ENCODE results near the gene CEP85.
"Not testable (repeated sequence)": the region's sequence is repeated elsewhere in the genome, so short reads cannot be mapped to it uniquely, and the experiment has no call there.

The CEP85 gene

GRCh38 chr1:26221094-26221493 is 12.9 kb upstream of the CEP85 start:
- Histone ChIP-seq H3K36me3 (replicated peaks; ENCODE audit: low read depth, low read length) (no peaks in the 10 kb centered on the region), H3K4me2 (ENCODE audit: low read length) (no peak overlapping the region), H3K79me2 (ENCODE audit: low read length) (no peaks in the 10 kb centered on the region), H3K9ac (ENCODE audit: low read length) (no peak overlapping the region), H2AFZ (ENCODE audit: low read depth, low read length) (no peak overlapping the region), H3K27me3 (ENCODE audit: low read depth, low read length) (no peaks in the 10 kb centered on the region), H4K20me1 (ENCODE audit: insufficient read depth, low read length) (no peaks in the 10 kb centered on the region), H3K4me3 (ENCODE audit: low read length) (no peak overlapping the region), H3K4me1 (ENCODE audit: low read length) (no peaks in the 10 kb centered on the region), H3K9me3 (ENCODE audit: insufficient read depth, low read length) (no peaks in the 10 kb centered on the region), H3K27ac (ENCODE audit: low read length) (no peak overlapping the region)
- TF ChIP-seq CTCF (IDR thresholded peaks at IDR 0.05; ENCODE audit: low read depth, low read length) = no peak

- TF ChIP-seq EZH2phosphoT487 (IDR thresholded peaks at IDR 0.05; ENCODE audit: low read depth) (no peak), CTCF (IDR thresholded peaks at IDR 0.05; ENCODE audit: low read depth, low read length) (no peak)
- Histone ChIP-seq H3K4me1 (ENCODE audit: low read length) (no peaks in the 10 kb centered on the region), H3K27ac (ENCODE audit: low read length) (no peak overlapping the region), H3K4me3 (ENCODE audit: low read length) (no peak overlapping the region), H4K20me1 (ENCODE audit: insufficient read depth, low read length) (no peaks in the 10 kb centered on the region), H2AFZ (ENCODE audit: low read depth, low read length) (no peak overlapping the region), H3K4me2 (ENCODE audit: low read length) (no peak overlapping the region), H3K36me3 (replicated peaks; ENCODE audit: low read depth, low read length) (no peaks in the 10 kb centered on the region), H3K9me3 (ENCODE audit: insufficient read depth, low read length) (no peaks in the 10 kb centered on the region), H3K27me3 (ENCODE audit: low read depth, low read length) (no peaks in the 10 kb centered on the region), H3K9ac (ENCODE audit: low read length) (no peak overlapping the region), H3K79me2 (ENCODE audit: low read length) (no peaks in the 10 kb centered on the region)
Observed at GRCh38 chr1:26224606-26225005, 9.4 kb upstream of the CEP85 start.

- Histone ChIP-seq H3K27ac (ENCODE audit: low read length) (no peak overlapping the region), H2AFZ (ENCODE audit: low read depth, low read length) (no peak overlapping the region), H3K27me3 (ENCODE audit: low read depth, low read length) (no peaks in the 10 kb centered on the region), H3K36me3 (replicated peaks; ENCODE audit: low read depth, low read length) (no peaks in the 10 kb centered on the region), H3K4me3 (ENCODE audit: low read length) (no peak overlapping the region), H3K9me3 (ENCODE audit: insufficient read depth, low read length) (no peaks in the 10 kb centered on the region), H3K4me1 (ENCODE audit: low read length) (no peaks in the 10 kb centered on the region), H4K20me1 (ENCODE audit: insufficient read depth, low read length) (no peaks in the 10 kb centered on the region), H3K4me2 (ENCODE audit: low read length) (no peak overlapping the region), H3K9ac (ENCODE audit: low read length) (no peak overlapping the region), H3K79me2 (ENCODE audit: low read length) (no peaks in the 10 kb centered on the region)
- TF ChIP-seq CTCF (IDR thresholded peaks at IDR 0.05; ENCODE audit: low read depth, low read length) (no peak), EZH2phosphoT487 (IDR thresholded peaks at IDR 0.05; ENCODE audit: low read depth) (no peak)
Observed at GRCh38 chr1:26225033-26225831, 8.8 kb upstream of the CEP85 start.

GRCh38 chr1:26230682-26231081 is 3.3 kb upstream of the CEP85 start:
- H3K79me2 ChIP-seq (ENCODE audit: low read length) = peaks cover 14% of the 10 kb centered on the region
- not testable (repeated sequence) for H4K20me1 ChIP-seq (ENCODE audit: insufficient read depth, low read length); H3K4me1 ChIP-seq (ENCODE audit: low read length); H2AFZ ChIP-seq (ENCODE audit: low read depth, low read length); H3K27ac ChIP-seq (ENCODE audit: low read length); H3K4me3 ChIP-seq (ENCODE audit: low read length); H3K4me2 ChIP-seq (ENCODE audit: low read length); H3K9me3 ChIP-seq (ENCODE audit: insufficient read depth, low read length); H3K36me3 ChIP-seq (replicated peaks; ENCODE audit: low read depth, low read length); H3K27me3 ChIP-seq (ENCODE audit: low read depth, low read length); H3K9ac ChIP-seq (ENCODE audit: low read length)

Measured in OCI-LY3 (cell line).